NCI-H345 (cell line): ENCODE measurements around the gene COX18.

Source experiments
- DNase-seq: peaks from one replicate; lab custom pipeline; 2025; lab: John Stamatoyannopoulos, UW

COX18 gene

DNA sequence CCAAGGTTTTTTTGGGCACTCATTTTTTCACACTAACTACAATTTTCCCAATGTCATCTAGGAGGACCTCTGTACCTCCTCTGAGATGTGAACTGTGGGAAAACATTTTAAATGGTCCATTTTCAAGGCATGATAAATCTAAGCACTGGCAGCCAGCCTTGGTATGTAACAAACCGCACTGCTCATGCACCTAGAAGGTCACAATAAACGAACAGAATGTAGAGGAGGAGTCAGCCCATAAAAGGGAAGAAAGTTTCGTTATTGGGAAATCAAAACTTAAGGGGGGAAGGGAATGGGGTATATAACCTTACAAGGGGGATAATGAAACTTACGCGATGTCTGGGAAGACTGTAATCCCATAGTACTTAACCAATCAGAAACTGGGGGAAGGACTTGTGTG, 16.4 kb downstream of the COX18 start:
- DNase-seq: no peak

DNA sequence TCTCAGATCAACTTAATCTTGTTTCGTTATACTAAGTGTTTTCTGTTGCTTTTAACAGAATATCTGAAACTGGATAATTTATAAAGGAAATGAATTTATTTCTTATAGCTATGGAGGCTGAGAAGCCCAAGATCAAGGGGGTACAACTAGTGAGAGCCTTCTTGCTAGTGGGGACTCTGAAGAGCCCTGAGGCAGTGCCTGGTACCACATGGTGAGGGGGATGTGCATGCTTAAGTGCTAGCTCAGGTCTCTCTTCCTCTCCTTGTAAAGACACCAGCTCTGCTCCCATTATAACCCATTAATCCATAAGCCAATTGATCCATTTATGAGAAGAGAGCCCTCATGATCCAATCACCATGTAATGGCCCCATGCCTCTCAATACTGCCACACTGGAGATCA, 17.9 kb downstream of the COX18 start:
- no peak for DNase-seq

DNA sequence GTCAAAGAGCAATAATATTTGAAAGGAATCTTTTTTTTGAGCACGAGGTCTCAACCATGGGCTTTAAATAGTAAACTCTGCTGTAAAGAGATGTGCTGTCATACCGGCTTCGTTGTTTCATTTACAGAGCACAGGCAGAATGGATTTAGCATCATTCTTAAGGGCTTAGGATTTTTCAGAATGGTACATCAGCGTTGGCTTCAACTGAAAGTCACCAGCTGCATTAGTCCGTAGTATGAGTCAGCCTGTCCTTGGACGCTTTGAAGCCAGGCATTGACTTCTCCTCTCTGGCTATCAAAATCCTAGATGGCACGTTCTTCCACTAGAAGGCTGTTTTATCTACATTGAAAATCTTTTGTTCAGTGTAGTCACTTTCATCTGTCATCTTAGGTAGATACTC, 23.6 kb downstream of the COX18 start:
- no peak for DNase-seq

DNA sequence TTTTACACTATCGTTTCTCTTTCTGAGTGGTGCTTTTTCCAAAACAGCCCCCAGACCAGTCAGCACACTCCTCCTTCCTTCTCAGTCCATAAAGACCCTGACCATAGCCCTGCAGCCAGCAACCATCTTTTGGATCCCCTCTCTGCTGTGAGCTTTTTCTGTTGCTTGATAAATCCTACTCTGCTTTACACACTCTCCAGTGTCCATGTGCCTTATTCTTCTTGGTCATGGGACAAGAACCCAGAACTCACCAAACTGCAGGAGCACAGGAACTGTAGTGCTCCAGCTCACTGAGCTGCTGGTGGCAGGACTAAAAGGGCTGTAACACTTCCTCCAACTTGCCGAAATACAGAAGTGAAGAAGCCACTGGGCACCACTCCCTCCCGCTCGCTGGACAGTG, 32.5 kb downstream of the COX18 start:
- DNase-seq: no peak

DNA sequence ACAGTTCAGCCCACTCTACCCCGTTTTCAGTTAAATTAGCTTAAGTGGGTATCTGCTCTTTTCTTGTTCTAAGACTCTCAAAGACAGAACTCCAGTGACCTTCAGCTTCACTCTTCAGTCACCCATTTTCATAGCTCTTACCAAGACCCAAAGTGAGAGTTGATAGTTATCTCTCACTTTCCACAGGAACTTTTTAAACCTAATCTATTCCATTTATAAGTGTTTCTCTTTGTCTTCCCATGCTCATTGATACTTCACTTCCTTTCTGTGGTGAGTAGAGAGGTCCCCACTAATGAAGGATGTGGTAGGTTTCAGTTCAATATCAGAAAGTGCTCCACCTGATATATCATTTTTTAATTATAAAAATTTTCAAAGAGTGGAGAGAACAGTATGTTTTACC, 33.4 kb downstream of the COX18 start:
- no peak for DNase-seq

DNA sequence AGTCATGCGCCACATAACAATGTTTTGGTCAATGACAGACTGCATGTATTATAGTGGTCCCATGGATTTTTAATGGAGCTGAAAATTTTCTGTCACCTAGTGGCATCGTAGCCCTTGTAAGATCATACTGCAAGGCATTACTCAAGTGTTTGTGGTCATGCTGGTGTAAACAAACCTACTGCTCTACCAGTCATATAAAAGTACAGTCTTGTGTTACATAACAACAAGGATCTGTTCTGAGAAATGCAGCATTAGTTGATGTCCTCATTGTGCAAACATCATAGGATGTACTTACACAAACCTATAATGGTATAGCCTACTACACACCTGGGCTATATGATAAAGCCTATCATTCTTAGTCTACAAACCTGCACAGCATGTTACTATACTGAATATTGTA, 34.6 kb downstream of the COX18 start:
- DNase-seq: no peak

DNA sequence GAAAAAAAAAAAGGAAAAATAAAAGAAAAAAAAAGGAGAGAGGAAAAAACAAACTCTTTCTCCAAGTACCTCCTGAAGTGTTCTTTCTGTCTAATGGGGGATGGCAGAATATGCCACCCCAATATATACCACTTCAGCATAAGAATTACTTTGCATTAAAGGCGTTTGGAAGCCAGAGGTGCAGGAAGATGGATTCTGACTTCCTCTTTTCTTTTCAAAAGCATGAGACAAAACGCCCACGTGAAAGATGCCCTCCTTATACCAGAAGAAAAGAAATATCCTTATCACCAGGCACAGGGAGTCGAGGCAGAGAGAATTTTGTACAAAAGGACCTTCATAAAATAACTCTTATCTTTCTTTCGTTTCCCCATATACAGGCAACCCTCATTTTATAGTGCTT, 40.9 kb downstream of the COX18 start:
- no peak for DNase-seq

DNA sequence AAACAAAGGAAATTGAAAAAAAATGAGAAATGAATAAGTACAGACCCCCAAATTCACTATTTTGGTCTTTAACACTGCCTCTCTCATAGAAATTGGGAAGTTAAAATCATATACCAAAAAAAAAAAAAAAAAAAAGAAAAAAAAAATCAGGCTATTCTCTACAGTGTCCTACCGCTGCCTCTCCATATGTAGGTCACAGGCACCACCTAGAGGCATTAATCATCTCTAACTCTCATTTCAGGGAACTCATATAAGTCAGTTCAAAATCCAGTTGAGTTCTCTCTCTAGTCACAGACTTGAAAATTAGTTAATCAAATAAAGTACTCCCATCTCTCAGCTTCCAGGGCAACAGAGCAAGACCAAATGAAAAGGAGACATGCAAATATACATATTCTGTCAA, 47.9 kb downstream of the COX18 start:
- no peak for DNase-seq

DNA sequence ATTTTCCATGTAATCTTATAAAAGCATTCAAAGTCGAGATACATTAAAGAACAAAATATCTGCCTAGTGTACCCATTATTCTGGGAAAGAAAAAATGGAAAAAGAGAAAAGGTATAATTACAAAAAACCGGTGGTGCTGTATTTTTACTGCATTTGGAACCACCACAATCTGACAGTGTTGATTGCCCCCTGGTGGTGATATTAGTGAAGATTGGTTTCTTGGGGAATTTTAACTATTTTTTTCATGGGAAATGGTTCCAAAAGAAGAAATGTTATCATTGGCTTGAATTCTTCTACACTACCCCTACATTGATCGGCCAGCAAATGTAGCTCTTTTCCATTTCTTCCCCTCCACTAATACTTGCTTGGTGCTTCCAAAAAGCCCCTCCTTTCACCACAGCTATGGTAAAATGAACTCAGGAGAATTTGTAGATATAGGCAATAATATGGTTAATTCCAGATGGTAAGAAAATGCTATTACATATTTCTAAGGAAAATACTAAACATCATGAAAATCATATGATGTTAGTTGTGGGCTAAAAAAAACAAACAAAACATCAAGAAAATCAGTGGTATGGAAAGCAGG, 50.0 kb downstream of the COX18 start:
- DNase-seq: peak; percentile 35

DNA sequence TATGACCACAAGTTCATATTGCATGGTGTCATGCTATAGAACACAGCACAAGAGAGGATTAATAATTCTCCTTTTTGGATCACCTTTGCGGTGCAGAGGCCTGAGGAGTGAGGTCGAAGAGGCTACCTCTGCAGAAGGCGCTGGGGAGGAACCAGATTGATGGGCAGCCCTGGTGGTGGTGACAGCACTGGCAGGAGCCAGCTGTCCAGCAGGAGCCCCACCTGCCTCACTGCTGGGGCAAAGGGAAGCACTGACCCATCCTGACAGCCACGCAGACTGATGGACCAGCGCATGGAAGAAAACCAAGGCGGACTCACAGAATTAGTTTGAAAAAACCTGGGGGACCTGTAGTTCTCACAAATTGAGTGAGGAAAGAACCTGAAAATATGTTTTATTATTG, 50.9 kb downstream of the COX18 start:
- no peak for DNase-seq

DNA sequence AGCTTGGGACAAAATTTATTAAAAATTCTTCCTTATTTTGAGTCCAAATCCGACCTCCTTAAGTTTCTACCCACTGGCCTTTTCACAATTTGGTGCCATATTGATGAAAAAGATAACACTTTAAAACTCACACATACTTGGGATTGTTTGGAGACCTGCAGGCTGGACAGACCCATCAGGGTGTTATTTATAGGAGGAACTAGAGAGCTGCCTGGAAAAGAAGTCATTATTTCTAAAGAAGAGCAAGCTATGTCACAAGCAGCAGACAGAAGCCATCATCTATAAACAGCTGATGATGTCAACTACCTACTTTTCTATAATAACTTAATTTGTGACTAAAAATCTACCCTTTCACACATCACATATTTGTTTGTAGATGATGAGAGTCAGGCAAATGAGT, 56.2 kb downstream of the COX18 start:
- DNase-seq: no peak

DNA sequence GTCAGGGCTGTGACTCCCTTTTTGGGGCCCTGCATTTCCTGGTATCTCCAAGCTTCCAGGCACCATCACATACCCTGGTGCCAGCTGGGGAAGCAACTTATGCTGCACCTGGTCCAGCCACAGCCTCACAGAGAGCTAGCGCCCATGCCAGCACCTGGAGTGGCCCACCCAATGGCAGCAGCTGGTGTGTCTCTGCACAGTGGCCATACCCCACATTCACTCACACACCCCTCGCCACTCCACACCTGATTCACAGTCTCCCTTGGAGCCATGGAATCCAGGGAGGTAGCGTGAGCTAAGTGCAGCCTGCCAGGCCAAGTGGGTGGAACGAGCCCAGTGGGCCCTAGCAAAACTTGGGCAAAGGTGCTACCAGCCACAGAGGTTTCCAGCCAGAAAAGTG, 56.8 kb downstream of the COX18 start:
- no peak for DNase-seq

DNA sequence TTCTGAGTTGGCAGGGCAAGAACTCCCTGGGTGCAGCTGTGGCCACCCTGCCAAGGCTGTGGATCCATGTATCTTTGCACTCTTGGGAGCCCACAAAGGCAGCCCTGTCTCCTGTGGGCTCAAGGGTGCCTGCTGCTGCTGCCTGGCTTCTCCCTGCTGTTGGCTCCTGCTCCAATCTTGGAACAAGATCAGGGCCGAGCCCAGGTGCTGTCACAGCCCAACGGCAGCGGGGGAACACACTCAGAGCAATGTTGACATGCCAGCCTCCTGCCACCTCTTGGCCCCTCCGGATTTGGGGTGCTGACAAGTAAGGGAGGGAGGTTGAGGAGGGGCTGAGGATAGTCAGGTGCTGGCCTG, 57.9 kb downstream of the COX18 start:
- no peak for DNase-seq

DNA sequence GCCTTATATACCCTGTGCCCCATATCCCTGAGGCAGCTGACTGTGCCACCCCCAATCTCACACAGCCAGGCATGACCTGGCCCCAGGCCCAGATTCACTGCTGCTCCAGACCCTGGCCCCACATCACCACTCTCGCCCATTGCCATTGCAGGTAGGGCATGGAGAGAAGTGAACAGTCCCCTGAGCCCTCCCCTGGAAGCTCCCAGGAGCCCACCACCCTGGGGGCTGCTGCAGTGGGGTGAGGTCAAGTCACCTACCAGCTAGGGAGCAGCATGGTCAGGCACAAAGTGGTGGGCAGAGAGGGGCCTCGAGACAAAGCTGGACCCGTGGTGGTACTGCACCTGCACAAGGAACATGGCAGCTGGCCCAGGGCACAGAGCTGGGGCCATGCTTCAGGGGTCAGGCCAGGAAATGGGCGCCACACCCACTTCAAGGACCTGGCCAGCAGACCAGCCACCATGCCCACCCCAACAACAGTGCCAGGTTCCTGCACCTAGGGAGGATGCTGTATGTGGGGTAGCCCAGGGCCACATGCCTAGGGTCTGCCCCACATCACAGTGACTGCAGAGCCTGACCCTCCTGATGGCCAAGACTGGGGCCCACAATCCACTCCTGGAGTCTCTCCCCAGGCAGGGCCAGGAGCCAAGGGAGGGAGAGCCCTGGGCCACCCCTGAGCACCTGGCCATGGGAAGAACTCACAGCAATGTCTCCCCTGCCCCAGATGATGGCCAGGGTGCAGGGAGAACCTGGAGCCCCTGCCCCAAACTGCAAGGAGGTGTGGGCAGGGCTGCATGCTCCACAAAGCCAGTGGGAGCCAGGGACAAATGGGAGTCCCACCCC, 58.5 kb downstream of the COX18 start:
- DNase-seq: no peak

DNA sequence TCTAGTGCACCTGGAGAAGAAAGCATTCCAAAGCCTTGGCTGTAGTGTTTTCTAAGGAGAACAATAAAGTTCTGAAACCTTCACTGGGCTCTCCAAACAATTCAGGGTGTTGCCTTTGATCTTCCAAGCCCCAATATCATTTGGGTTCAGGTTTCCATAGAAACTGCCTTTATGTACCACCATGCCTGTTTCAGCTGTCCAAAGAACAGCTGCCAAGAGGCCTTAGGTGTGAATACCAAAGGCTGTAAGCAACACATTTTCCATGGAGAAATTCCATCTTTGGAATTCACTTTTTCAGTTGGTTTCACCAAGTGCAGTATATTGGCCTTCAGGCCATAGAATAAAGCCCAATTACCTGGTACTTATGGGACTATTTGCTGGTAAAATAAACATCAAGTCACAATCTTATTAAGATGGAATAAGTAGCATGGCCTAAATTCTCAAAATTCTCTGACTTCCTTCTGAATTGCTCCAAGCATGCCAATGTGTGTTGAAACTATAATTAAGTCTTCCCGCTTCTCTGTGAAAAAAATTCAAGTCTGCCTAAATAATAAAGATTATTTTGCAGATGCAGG, 61.9 kb downstream of the COX18 start:
- no peak for DNase-seq

DNA sequence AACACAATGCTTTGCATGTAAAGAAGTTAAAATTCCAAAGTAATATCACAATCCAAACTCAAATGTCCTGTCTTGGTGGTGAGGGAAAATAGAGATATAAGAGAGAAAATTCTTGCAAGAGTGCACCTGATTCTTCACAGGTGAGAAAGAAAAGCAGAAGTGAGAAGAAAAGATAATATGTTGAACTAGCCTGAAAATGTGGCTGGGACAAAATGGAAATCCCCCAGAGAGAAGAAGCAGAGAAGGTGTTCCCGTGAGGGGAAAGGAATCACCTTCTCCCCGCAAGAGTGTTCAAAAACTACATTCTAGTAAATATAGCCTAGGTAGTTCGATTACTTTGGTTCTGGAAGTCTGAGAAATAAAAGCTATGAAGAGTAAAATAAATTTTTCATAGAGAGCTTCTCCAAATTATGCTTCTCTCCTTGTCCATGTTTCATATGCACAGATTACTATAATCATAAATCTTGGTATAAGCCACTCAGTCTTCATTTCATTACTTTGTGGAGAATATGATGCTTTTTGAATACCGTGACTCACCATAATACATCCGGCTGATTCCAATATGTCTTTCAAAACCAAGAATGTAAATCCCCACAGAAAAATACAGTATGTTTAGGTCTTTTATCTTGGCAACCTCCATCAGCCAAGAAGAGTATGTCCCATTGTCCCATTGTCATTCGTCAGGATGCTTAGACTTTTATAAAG, 63.1 kb downstream of the COX18 start:
- DNase-seq: no peak

DNA sequence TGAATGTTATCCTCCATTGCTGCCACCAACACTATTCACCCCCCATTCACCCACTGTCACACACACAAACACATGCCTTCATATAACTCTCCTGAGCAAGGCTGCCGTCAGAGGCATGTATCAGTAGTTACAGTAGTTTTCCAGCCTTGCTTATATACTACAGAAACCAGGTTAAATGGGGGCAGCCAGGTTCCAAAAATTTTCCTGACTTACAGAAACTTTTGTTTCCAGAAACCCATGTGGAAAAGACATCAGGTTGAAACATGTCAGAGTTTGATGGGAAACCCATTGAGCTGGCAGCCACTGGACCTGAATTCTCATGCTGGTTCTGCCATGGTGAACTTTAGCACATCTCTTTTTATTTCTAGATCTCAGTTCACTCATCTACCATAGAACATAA, 64.0 kb downstream of the COX18 start:
- DNase-seq: no peak
